HCT116 (cell line): Measurements from ENCODE around the gene FBXL14. TPM values are rescaled to one million over a fixed set of nuclear protein-coding genes. Genes with fewer than 3 reads are reported as not detected.

Experiments used
- ATAC-seq: fragments of 200-7000 bp; cut with Tn5 transposase; 2 replicates; pipeline ENCODE4 v1.9.1; 2020; ENCODE audit warnings: mild to moderate bottlenecking, moderate library complexity
- BruUV-seq: library from RNA; stranded (reverse); fragments of 400-500 nt; replicated peaks from 2 replicates; lab custom pipeline; 2021; lab: Mats Ljungman, UMichigan
- CTCF ChIA-PET: fragments of 300-600 bp; sonication (Branson Sonifier 250); formaldehyde crosslinking; loops from one replicate; lab custom pipeline; 2021; ENCODE audit warnings: antibody characterized with exemption; lab: Charles Lee
- POLR2A ChIA-PET: fragments of 300-600, 350-600 bp; sonication (Branson Sonifier 250); formaldehyde crosslinking; loops from one replicate; lab custom pipeline; 2021; ENCODE audit warnings: antibody characterized with exemption; lab: Charles Lee
- RAD21 ChIA-PET, 2 experiments: fragments of 300-600 bp; sonication (Branson Sonifier 250); formaldehyde crosslinking; loops; one replicate each; lab custom pipeline; 2023; ENCODE audit warnings: low total read pairs in 2 of 2; ENCODE audit not compliant: uncharacterized antibody in 2 of 2, unreplicated experiment in 2 of 2, low non-redundant PET in 1 of 2; lab: Charles Lee
- DNase-seq: peaks from one replicate; pipeline ENCODE4 v3.0.0-alpha.2; 2010; ENCODE audit warnings: low read depth, low spot score
- H2AFZ ChIP-seq: fragments of 200-600 bp; shearing (Covaris generic), sonication (generic); 2 replicates; pipeline ENCODE4 v1.6.1; 2017; ENCODE audit warnings: low read depth, mixed run types, mixed read lengths, antibody characterized with exemption, low read length; ENCODE audit not compliant: poor library complexity, severe bottlenecking
- H3K27ac ChIP-seq: 2 replicates; pipeline ENCODE4 v1.5.1; 2012; ENCODE audit warnings: low read depth, low read length
- H3K27me3 ChIP-seq: fragments of 200-600 bp; sonication (generic); 2 replicates; pipeline ENCODE4 v1.6.1; 2016; ENCODE audit warnings: mixed run types, low read length, mixed read lengths; ENCODE audit not compliant: insufficient read depth
- H3K36me3 ChIP-seq, 2 experiments: fragments of 200-500 bp in 1 of 2; fragments of 200-600 bp in 1 of 2; sonication (Bioruptor generic) in 1 of 2; sonication (generic) in 1 of 2; 2 replicates each; pipeline versions ENCODE4 v1.5.1 to v1.6.1; 2014 to 2016; ENCODE audit warnings: low read length in 2 of 2, inconsistent platforms in 1 of 2, mixed read lengths in 1 of 2, mixed run types in 1 of 2; ENCODE audit not compliant: insufficient read depth in 2 of 2, control insufficient read depth in 1 of 2
- H3K4me1 ChIP-seq, 2 experiments: fragments of 200-600 bp in 1 of 2; sonication (generic) in 1 of 2; 2 replicates each; pipeline versions ENCODE4 v1.5.1 to v1.6.1; 2012 to 2017; ENCODE audit warnings: low read length in 2 of 2, inconsistent platforms in 1 of 2, mild to moderate bottlenecking in 1 of 2, mixed read lengths in 1 of 2, mixed run types in 1 of 2, moderate library complexity in 1 of 2; ENCODE audit not compliant: insufficient read depth in 2 of 2, control insufficient read depth in 1 of 2
- H3K4me2 ChIP-seq: fragments of 200-600 bp; sonication (generic); 2 replicates; pipeline ENCODE4 v1.6.1; 2017; ENCODE audit warnings: mixed run types, low read length, mixed read lengths
- H3K4me3 ChIP-seq, 2 experiments: fragments of 200-600 bp in 1 of 2; sonication (generic) in 1 of 2; replicated peaks in 1 of 2; 2 replicates each; pipeline ENCODE4 v1.5.1; 2011 to 2016; ENCODE audit warnings: low read length in 2 of 2, control low read depth in 1 of 2, low read depth in 1 of 2, mild to moderate bottlenecking in 1 of 2, mixed read lengths in 1 of 2, mixed run types in 1 of 2
- H3K79me2 ChIP-seq: fragments of 200-600 bp; sonication (generic); 2 replicates; pipeline ENCODE4 v1.6.1; 2017; ENCODE audit warnings: mild to moderate bottlenecking, mixed run types, low read length, moderate library complexity, mixed read lengths; ENCODE audit not compliant: insufficient read depth
- H3K9ac ChIP-seq: fragments of 200-600 bp; sonication (generic); 2 replicates; pipeline ENCODE4 v1.6.1; 2016; ENCODE audit warnings: low read length, mixed read lengths
- H3K9me2 ChIP-seq: fragments of 200-600 bp; sonication (generic), shearing (Covaris generic); 2 replicates; pipeline ENCODE4 v1.6.1; 2017; ENCODE audit warnings: mixed run types, mild to moderate bottlenecking, moderate library complexity; ENCODE audit not compliant: insufficient read depth
- H3K9me3 ChIP-seq, 2 experiments: fragments of 200-500 bp in 1 of 2; fragments of 200-600 bp in 1 of 2; sonication (Bioruptor generic) in 1 of 2; sonication (generic) in 1 of 2; 2 replicates each; pipeline ENCODE4 v1.6.1; 2014 to 2017; ENCODE audit warnings: low read length in 2 of 2, mixed read lengths in 2 of 2, inconsistent platforms in 1 of 2, low read depth in 1 of 2, mild to moderate bottlenecking in 1 of 2, mixed run types in 1 of 2, moderate library complexity in 1 of 2; ENCODE audit not compliant: control insufficient read depth in 1 of 2, insufficient read depth in 1 of 2
- H4K20me1 ChIP-seq: fragments of 200-600 bp; sonication (generic), shearing (Covaris generic); 2 replicates; pipeline ENCODE4 v1.6.1; 2017; ENCODE audit warnings: mixed run types, mild to moderate bottlenecking, moderate library complexity; ENCODE audit not compliant: insufficient read depth
- CTCF ChIP-seq, 3 experiments: fragments of 200-600 bp in 1 of 3; sonication (generic) in 1 of 3; IDR thresholded peaks in 2 of 3; conservative IDR thresholded peaks in 1 of 3; 2 replicates each; pipeline ENCODE4 v1.5.1; 2012 to 2017; ENCODE audit warnings: low read depth in 2 of 3, low read length in 2 of 3, antibody characterized with exemption in 1 of 3, borderline replicate concordance in 1 of 3, control low read depth in 1 of 3, mild to moderate bottlenecking in 1 of 3, mixed read lengths in 1 of 3, mixed run types in 1 of 3, moderate library complexity in 1 of 3; ENCODE audit not compliant: insufficient read depth in 1 of 3
- EGR1 ChIP-seq: IDR thresholded peaks from 2 replicates; pipeline ENCODE4 v1.6.1; 2012; ENCODE audit warnings: low read depth
- ELF1 ChIP-seq: IDR thresholded peaks from 2 replicates; pipeline ENCODE4 v1.6.1; 2012; ENCODE audit warnings: low read depth, borderline replicate concordance
- EZH2phosphoT487 ChIP-seq: fragments of 200-600 bp; IDR thresholded peaks from 2 replicates; pipeline ENCODE4 v1.6.1; 2018; ENCODE audit warnings: antibody characterized with exemption, borderline replicate concordance
- FOSL1 ChIP-seq: IDR thresholded peaks from 2 replicates; pipeline ENCODE4 v1.6.1; 2012; ENCODE audit warnings: low read depth
- JUND ChIP-seq: IDR thresholded peaks from 2 replicates; pipeline ENCODE4 v1.6.1; 2012
- MAX ChIP-seq: IDR thresholded peaks from 2 replicates; pipeline ENCODE4 v1.6.1; 2012
- POLR2A ChIP-seq: IDR thresholded peaks from 2 replicates; pipeline ENCODE4 v1.7.0; 2011; ENCODE audit warnings: borderline replicate concordance; ENCODE audit not compliant: insufficient read depth, insufficient read length; ENCODE audit errors: extremely low read depth
- POLR2AphosphoS5 ChIP-seq: IDR thresholded peaks from 2 replicates; pipeline ENCODE4 v1.6.1; 2011; ENCODE audit warnings: mild to moderate bottlenecking, low read depth, low read length, moderate library complexity
- RAD21 ChIP-seq: IDR thresholded peaks from 2 replicates; pipeline ENCODE4 v1.6.1; 2012; ENCODE audit warnings: low read depth, mild to moderate bottlenecking
- SRF ChIP-seq: IDR thresholded peaks from 2 replicates; pipeline ENCODE4 v1.6.1; 2012; ENCODE audit warnings: low read depth
- TCF7L2 ChIP-seq: IDR thresholded peaks from 2 replicates; pipeline ENCODE4 v1.7.0; 2011; ENCODE audit warnings: borderline replicate concordance, inconsistent platforms; ENCODE audit not compliant: insufficient read depth, insufficient read length; ENCODE audit errors: extremely low read depth
- YY1 ChIP-seq: IDR thresholded peaks from 2 replicates; pipeline ENCODE4 v1.6.1; 2011; ENCODE audit warnings: low read length, low read depth, moderate library complexity, mild to moderate bottlenecking; ENCODE audit not compliant: insufficient replicate concordance; ENCODE audit errors: extremely low read depth
- intact Hi-C: fragments of 100-400 bp; cut with micrococcal nuclease; formaldehyde crosslinking; loops from 2 replicates; pipeline ENCODE4 v1.10.0; 2022
- total RNA-seq: library from RNA; stranded (reverse); gene quantifications from one replicate; pipeline ENCODE4 v1.2.1, GENCODE V29; 2021; ENCODE audit not compliant: unreplicated experiment

The FBXL14 gene
- total RNA-seq, 1 experiment from 2014 or later: 19.0 TPM

- no peak for DNase-seq
- POLR2A ChIA-PET: no interaction called here
- BruUV-seq: no TSS peak
- Histone ChIP-seq H3K4me1 (no peaks in the 10 kb centered on the region), H3K36me3 (no peaks in the 10 kb centered on the region), H3K4me2 (no peak overlapping the region), H3K79me2 (no peaks in the 10 kb centered on the region), H2AFZ (no peak overlapping the region), H3K9me3 (no peaks in the 10 kb centered on the region), H4K20me1 (no peaks in the 10 kb centered on the region), H3K4me3 (no peak overlapping the region), H3K27ac (no peak overlapping the region), H3K9me2 (no peaks in the 10 kb centered on the region), H3K27me3 (no peaks in the 10 kb centered on the region), H3K9ac (no peak overlapping the region)
- CTCF ChIA-PET: interaction anchor here (1.0 to 5.3 kb wide), 2 partner anchors 8 to 457 kb away, joined by 3 to 41 read pairs; no protein-coding TSS in a partner anchor
- RAD21 ChIA-PET: no interaction called here
- TF ChIP-seq ELF1 (no peak), MAX (no peak), EGR1 (no peak), CTCF (IDR thresholded peaks at IDR 0.05 in 2 of 3, conservative IDR thresholded peaks at IDR 0.05 in 1 of 3; ENCODE audit: borderline replicate concordance in 1 of 3, insufficient read depth in 1 of 3, low read depth in 2 of 3, low read length in 2 of 3) (no peak), RAD21 (no peak), YY1 (no peak), JUND (no peak), SRF (no peak), FOSL1 (no peak), EZH2phosphoT487 (no peak), TCF7L2 (no peak), POLR2AphosphoS5 (no peak), POLR2A (no peak)
- intact Hi-C loops: no loop called here
- no peak for ATAC-seq
These were observed 18.7 kb downstream of the FBXL14 start for GRCh38 chr12:1575408-1576401.
